HG03139 (cell line): ENCODE results near the gene TTL.
A peak's percentile ranks its signal among the peaks of the same experiment; 100 is the strongest.
"Not testable (repeated sequence)": the region's sequence is repeated elsewhere in the genome, so short reads cannot be mapped to it uniquely, and the experiment has no call there.

Experiments used
- ATAC-seq: cut with Tn5 transposase; IDR thresholded peaks from one replicate; pipeline ENCODE4 v1.9.1; 2021; ENCODE audit not compliant: unreplicated experiment

The TTL gene

DNA sequence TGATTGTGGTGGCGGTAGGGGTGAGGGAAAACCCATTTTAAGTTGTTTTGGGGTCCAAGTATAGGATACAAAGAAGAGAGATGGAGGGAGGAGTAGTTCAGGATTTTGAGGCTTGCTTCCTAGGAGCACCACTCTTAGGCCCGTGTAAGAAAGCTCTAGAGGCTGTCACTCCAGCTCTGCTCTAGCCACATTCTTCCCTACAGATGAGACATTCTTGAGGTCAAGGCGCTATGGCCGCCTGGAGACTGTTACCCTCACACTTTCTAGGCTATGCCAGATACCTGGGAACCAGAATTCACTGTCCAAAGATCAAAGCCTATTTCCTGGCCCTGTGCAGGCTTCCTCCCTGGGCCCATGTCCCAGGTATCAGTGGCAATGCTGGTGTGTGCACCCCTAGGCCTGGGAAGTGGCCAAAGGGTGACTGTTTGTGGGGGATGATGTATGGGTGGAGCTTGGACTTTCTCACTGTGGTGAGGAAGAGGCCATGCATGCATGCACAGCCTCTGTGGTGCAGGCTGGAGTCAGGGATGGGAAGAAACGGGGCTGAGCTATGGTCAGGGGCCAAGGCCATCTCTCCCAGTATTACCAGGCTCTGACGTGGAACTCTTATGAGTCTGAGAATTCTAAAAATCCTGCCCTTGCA, 7.0 kb upstream of the TTL start:
- ATAC-seq, result no peak

GRCh38 chr2:112476434-112476833, 5.5 kb upstream of the TTL start:
- ATAC-seq, result no peak

DNA sequence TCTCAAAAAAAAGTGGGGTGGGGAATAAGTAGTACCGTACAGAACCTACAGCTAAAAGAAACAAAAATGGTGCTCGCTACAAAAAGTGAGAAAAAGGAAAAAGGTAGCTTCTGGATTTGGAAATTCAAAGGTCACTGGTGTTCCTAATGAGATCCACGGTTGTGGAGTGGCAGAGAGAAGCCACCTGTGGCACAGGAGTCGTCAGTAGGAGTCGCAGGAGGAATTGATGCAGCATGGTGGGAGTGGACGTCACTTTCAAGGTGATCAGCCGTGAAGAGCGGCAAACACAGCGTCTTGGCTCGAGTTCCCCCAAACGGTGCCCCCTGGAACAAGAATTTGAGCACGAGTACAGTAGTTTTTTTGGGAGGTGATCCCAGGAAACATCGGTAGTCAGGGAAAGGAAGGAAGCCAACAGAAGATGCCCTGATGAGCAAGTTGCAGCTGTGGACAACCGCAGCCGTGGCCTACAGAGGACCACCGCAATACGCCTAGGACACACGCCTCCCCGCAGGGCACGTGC, 1.4 kb upstream of the TTL start:
- ATAC-seq, result no peak

DNA sequence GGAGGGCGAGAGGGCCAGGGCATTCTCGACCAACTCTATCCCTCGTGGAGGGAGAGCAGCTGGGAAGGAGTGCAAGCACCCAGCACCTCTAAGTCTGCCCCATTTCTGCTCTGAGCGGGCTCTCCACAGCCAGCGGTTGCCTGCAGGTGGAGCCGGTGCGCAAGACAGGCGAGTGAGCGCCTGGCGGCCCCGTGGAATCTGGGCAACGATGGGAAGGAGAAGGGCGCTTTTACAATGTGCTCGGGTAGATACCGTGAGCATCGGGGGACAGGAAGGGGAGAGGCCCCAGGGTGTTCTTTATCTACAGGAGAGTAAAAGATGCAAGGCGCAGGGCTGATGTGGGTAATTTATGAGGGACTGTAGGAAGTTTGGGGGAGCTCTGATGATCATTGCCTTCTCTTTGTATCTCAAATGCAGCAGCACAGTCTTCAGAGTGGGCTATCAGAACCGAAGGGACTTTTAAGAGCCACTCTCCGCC, 867 bp upstream of the TTL start:
- peak; percentile 64 for ATAC-seq

DNA sequence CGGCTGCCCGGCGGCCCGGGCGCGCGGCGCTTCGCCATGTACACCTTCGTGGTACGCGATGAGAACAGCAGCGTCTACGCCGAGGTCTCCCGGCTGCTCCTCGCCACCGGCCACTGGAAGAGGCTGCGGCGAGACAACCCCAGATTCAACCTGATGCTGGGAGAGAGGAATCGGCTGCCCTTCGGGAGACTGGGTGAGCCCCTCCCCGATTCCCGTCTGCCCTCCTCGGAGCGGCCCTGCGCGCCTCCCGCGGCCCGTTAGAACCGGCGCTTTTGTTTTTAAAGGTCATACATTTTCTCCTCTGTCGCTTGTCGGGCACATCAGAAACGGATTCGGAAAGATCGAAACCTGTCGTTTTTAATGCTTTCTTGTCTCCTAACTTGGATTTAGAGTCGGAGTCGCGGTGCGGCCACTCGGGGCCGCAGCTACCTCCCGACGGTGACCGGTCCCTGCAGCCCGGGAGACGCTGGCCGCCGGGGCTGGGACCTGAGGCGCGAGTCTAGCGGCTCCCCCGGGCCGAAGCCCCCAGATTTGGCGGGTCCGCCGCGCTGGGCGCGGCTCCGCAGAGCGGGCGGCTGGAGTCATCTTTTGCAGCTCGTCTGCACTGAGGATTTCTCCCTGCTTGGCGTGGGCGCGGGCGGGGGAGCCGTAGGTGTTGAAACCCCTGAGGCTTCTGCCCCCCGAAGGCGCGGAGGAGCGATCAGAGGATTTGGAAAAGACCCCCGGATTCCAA, 519 bp downstream of the TTL start:
- no peak for ATAC-seq

- ATAC-seq, result no peak
Observed at GRCh38 chr2:112483042-112483473, 1.1 kb downstream of the TTL start.

- no peak for ATAC-seq
Observed at GRCh38 chr2:112483831-112484230, 1.9 kb downstream of the TTL start.

DNA sequence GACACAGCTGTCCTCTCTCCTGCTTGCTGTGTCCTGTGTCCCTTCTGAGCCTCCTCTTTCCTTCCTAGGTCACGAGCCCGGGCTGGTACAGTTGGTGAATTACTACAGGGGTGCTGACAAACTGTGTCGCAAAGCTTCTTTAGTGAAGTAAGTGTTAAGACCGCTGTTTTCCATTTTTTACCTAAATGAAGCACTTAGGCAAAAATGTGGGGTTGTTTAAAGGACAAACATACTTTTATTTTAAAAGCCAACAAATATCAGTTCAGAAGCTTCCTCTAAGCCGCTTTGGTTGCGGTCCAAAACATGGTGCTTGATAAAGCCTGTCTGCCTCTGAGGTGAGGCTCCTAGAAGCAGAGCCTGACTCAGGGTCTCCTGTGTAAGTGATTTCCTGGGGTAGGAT, 3.9 kb downstream of the TTL start:
- no peak for ATAC-seq

- ATAC-seq, result no peak
Observed at GRCh38 chr2:112486895-112487294, 4.9 kb downstream of the TTL start.

DNA sequence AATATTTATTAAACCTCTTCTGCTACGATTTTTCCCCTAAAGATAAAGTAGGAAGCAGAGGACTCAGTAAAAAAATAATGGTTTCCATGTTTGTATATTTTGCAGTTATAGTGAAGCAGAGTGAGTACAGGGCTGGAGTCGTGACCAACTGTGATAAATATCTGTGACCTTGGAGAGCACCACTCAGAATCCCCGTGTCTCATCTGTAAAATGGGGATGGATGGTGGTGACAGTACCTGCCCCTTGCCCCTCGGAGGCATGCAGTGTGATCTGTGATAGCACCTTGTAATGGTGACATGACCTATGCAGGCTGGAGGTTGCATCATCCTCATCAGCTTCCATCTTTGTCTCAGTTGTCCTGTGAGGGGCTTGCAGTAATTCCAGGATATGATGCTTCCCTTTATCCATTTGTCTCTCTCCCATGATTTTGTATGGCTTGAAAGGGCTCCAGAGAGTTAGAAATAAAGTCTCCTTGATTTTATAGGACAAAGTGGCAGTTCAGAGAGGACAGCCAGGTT, 5.5 kb downstream of the TTL start:
- ATAC-seq, result no peak

GRCh38 chr2:112488201-112488600, 6.2 kb downstream of the TTL start:
- ATAC-seq, result no peak

GRCh38 chr2:112491946-112492345, 10.0 kb downstream of the TTL start:
- ATAC-seq, result no peak

DNA sequence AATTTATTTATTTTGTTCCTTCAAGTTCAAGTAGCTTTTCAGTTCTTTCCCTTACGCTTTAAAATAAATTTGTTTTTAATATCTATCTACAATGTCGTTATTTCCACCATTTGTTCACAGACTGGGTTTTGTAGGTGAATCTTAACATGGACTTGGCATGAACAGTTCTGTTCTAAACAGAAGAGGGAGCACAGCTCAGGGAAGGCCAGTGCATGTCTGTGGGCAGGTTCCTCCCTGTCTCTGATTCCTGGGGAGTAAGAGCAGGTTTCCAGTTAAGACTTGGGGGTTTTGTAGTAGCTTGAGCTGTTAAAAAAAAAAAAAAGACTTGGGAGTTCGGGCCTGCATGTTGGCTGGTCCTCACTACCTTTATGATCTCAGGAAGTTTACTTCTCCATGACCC, 11.1 kb downstream of the TTL start:
- no peak for ATAC-seq

DNA sequence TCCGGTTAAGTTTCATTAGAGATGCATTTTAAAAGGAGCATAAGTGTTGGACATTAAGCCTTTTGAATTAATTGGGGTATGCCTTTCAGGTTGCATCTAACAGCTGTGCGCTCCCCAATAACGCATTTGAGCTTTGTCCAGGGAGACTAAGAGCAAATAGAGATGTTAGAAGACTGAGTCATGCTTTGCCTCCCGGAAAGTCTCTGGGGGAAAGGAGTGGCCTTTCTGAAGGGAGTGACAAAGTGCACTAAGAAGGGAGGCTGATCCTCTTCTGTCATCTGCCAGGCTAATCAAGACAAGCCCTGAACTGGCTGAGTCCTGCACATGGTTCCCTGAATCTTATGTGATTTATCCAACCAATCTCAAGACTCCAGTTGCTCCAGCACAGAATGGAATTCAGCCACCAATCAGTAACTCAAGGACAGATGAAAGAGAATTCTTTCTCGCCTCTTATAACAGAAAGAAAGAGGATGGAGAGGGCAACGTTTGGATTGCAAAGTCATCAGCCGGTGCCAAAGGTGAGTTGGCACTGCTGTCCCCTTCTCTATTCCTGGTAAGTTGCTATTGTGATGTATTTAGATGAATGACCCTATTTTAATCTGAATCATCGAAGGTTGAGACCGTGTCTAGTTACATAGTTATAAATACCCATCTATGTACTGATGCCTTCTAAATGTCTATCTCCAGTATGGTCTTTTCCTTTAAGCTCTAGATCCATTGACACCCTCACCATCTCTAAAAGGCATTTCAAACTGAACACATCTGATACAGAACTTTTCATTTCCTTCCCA, 12.1 kb downstream of the TTL start:
- no peak for ATAC-seq

- no peak for ATAC-seq
Observed at GRCh38 chr2:112494828-112495227, 12.9 kb downstream of the TTL start.

DNA sequence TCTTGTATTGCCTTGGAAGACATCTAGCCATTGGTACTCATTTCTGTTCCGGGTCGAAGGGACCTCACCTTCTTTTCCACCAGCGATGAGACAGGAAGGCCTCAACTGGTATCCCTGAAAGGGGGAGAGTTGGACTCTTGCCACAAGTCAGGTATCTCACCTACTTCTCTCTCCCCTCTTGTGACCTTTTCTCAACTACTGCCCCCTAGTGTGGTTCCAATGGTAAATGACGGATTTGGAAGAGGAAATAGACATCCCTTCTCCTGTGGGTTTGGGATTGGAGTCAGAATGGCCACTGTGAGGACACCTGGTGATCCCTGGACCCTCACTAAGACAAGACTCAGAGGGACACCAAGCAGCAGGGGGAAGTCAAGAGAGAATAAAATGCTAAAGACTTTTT, 13.9 kb downstream of the TTL start:
- ATAC-seq, result not testable (repeated sequence)

DNA sequence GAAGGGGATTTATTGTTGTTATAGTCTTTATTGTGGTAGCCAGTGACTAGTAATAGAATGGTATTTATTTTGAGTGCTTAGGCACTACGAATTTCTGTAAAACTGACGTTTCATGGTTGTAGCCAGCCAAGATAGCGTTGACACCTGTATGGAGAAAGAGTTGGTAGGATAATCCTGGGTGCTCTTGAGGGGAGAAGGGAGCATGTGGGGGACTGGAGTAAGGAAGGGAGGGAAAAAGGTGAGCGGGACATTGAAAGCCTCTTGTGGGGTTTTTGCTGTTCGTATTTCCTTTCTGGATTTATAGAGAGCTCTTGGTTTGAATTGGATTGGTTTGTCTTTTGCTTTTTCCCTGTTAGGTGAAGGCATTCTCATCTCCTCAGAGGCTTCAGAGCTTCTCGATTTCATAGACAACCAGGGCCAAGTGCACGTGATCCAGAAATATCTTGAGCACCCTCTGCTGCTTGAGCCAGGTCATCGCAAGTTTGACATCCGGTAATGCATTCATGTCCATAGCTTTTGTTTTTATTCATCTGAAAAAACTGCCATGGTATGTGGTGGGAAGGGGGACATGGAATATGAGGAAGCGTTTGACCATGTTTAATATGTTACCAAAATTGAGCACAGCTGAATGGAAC, 19.0 kb downstream of the TTL start:
- peak; percentile 58 for ATAC-seq

DNA sequence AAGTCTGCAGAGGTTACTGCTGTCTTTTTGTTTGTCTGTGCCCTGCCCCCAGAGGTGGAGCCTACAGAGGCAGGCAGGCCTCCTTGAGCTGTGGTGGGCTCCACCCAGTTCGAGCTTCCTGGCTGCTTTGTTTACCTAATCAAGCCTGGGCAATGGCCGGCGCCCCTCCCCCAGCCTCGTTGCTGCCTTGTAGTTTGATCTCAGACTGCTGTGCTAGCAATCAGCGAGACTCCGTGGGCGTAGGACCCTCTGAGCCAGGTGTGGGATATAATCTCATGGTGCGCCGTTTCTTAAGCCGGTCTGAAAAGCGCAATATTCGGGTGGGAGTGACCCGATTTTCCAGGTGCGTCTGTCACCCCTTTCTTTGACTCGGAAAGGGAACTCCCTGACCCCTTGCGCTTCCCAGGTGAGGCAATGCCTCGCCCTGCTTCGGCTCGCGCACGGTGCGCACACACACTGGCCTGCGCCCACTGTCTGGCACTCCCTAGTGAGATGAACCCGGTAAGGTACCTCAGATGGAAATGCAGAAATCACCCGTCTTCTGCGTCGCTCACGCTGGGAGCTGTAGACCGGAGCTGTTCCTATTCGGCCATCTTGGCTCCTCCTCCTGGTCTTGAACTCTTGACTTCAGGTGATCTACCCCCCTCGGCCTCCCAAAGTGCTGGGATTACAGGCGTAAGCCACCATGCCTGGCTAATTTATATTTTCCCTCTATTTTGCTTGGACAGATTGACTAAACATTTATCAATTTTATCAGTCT, 27.5 kb downstream of the TTL start:
- not testable (repeated sequence) for ATAC-seq

DNA sequence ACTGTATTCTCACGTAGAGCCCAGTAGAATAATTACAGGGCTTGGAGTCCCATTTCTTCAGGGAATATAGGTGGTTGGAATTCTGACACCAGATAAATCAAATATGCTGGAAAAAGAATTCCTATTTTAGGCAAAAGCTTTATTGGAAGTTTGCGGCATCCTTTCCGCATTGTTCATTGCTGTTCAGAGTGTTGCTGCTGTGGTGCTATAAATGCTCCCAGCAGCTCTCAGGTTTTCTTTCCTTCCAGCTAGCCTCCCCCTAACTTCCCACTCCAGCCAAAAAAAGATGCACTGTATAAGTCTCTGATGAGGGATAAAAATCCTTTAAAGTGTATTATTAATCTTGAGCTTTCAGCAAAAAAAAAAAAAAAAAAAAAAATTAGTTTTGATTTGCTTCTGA, 34.8 kb downstream of the TTL start:
- no peak for ATAC-seq

- no peak for ATAC-seq
Observed at GRCh38 chr2:112518807-112519206, 36.9 kb downstream of the TTL start.
